CD4-positive, alpha-beta memory T cell (primary cell): ENCODE results near the gene GPR183. TPM values are rescaled to one million over a fixed set of nuclear protein-coding genes. Genes with fewer than 3 reads are reported as not detected.

Source experiments
- CTCF ChIA-PET: fragments of 350-600 bp; sonication (Branson Sonifier 250); formaldehyde crosslinking; loops from one replicate; lab custom pipeline; 2021; ENCODE audit warnings: inconsistent platforms; ENCODE audit not compliant: partially characterized antibody; lab: Charles Lee
- POLR2A ChIA-PET: fragments of 350-600 bp; sonication (Branson Sonifier 250); formaldehyde crosslinking; loops from one replicate; lab custom pipeline; 2021; ENCODE audit not compliant: partially characterized antibody; lab: Charles Lee
- DNase-seq, 5 donors: peaks; one replicate each; pipeline versions ENCODE4 v3.0.0 to v3.0.0-alpha.2; 2020 to 2022; ENCODE audit warnings: mixed read lengths in 1 of 5
- H3K27ac ChIP-seq: one replicate; pipeline ENCODE4 v1.7.0; 2013; ENCODE audit warnings: low read depth, low read length
- H3K27me3 ChIP-seq: 2 replicates; pipeline ENCODE4 v1.7.0; 2013; ENCODE audit warnings: mild to moderate bottlenecking, low read length, moderate library complexity; ENCODE audit not compliant: insufficient read depth
- H3K36me3 ChIP-seq: 2 replicates; pipeline ENCODE4 v1.7.0; 2013; ENCODE audit warnings: mild to moderate bottlenecking, low read length, moderate library complexity; ENCODE audit not compliant: insufficient read depth
- H3K4me1 ChIP-seq: 2 replicates; pipeline ENCODE4 v1.7.0; 2013; ENCODE audit warnings: mild to moderate bottlenecking, low read length, moderate library complexity; ENCODE audit not compliant: insufficient read depth
- H3K4me3 ChIP-seq, 2 donors: one replicate each; pipeline ENCODE4 v1.7.0; 2013; ENCODE audit warnings: low read length in 2 of 2, mild to moderate bottlenecking in 1 of 2
- H3K9me3 ChIP-seq, 2 donors: one replicate each; pipeline ENCODE4 v1.7.0; 2013; ENCODE audit warnings: low read length in 2 of 2, control low read depth in 1 of 2; ENCODE audit not compliant: control insufficient read depth in 1 of 2
- H3K27ac Mint-ChIP-seq, 7 donors: one replicate each; pipeline ENCODE4 v1.8.0; 2020 to 2021; ENCODE audit warnings: mixed read lengths in 7 of 7, mild to moderate bottlenecking in 6 of 7, inconsistent platforms in 3 of 7, moderate library complexity in 3 of 7
- H3K27me3 Mint-ChIP-seq, 2 donors: one replicate each; pipeline ENCODE4 v1.8.0; 2020 to 2021; ENCODE audit warnings: mixed read lengths in 2 of 2
- H3K36me3 Mint-ChIP-seq, 2 donors: one replicate each; pipeline ENCODE4 v1.8.0; 2020 to 2021; ENCODE audit warnings: mixed read lengths in 2 of 2, inconsistent platforms in 1 of 2, mild to moderate bottlenecking in 1 of 2
- H3K4me1 Mint-ChIP-seq, 4 donors: one replicate each; pipeline ENCODE4 v1.8.0; 2020 to 2021; ENCODE audit warnings: mixed read lengths in 4 of 4, mild to moderate bottlenecking in 1 of 4
- H3K4me3 Mint-ChIP-seq, 8 donors: one replicate each; pipeline ENCODE4 v1.8.0; 2020 to 2021; ENCODE audit warnings: mixed read lengths in 8 of 8, mild to moderate bottlenecking in 7 of 8, moderate library complexity in 6 of 8, inconsistent platforms in 3 of 8
- H3K9me3 Mint-ChIP-seq, 8 donors: one replicate each; pipeline ENCODE4 v1.8.0; 2020 to 2021; ENCODE audit warnings: mixed read lengths in 8 of 8, mild to moderate bottlenecking in 5 of 8, inconsistent platforms in 3 of 8, moderate library complexity in 1 of 8
- intact Hi-C: fragments of 100-400 bp; cut with micrococcal nuclease; formaldehyde crosslinking; loops from one replicate; pipeline ENCODE4 v1.15.1; 2023
- polyA plus RNA-seq, 2 donors: library from polyadenylated mRNA; unstranded; fragments of 300-500 nt; fragmentation: Illumina TruSeq; gene quantifications; one replicate each; pipeline ENCODE4 v1.2.3, GENCODE V29; 2021
- total RNA-seq, 2 experiments: library from RNA; stranded (reverse); gene quantifications; one replicate each; pipeline ENCODE4 v1.2.3, GENCODE V29; 2021

Gene GPR183
- total and polyA plus RNA-seq, 4 experiments from 2014 or later, result 203 to 954 (median 383) TPM

DNA sequence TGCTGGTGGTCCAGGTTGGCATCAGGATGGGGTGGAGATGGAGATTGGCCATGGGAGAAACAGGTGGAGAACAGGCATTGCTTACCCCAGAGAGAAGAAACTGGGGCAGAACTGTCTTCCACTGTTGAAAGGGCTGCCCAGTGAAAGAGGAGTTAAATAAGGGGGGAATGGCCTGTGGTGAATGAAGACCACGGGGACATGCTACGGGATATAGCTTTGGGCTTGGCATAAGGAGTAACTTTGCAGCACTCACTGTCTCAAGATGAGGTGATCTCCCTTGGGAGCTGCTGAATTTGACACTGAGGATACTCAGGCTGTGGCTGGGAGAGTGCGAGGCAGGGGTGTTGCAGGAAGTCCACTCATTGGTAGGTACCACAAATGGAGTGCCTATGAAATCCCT, 38.4 kb downstream of the GPR183 start:
- Mint-ChIP-seq H3K27ac (peak overlapping the region; percentile 54 to 89 (median 82)), H3K4me3 (no peak overlapping the region), H3K36me3 (peaks cover 18 to 21% of the 10 kb centered on the region in 2 donors), H3K9me3 (peaks cover 0 to 17% (median 5%) of the 10 kb centered on the region in 8 donors), H3K4me1 (peaks cover 43 to 72% (median 58%) of the 10 kb centered on the region in 4 donors), H3K27me3 (no peaks in the 10 kb centered on the region)
- Histone ChIP-seq H3K27me3 (no peaks in the 10 kb centered on the region), H3K9me3 (no peaks in the 10 kb centered on the region), H3K4me3 (no peak overlapping the region), H3K36me3 (no peaks in the 10 kb centered on the region), H3K27ac (no peak overlapping the region), H3K4me1 (peaks cover 59% of the 10 kb centered on the region)
- POLR2A ChIA-PET, result interaction anchor here (0.8 to 9.6 kb wide), 20 partner anchors 15 to 181 kb away, joined by 3 to 349 read pairs (median 16); partner anchors contain the start of genes GPR183 and UBAC2
- DNase-seq, result no peak
- CTCF ChIA-PET, result interaction anchor here (0.6 to 15.1 kb wide), 37 partner anchors 8 to 242 kb away, joined by 3 to 567 read pairs (median 9); partner anchors contain the start of genes GPR18, GPR183, TM9SF2 and UBAC2
- intact Hi-C loops, result loop anchor here (1.0 to 10.0 kb wide), 6 partner anchors 118 to 1246 kb away; partner anchors contain the start of gene TM9SF2

DNA sequence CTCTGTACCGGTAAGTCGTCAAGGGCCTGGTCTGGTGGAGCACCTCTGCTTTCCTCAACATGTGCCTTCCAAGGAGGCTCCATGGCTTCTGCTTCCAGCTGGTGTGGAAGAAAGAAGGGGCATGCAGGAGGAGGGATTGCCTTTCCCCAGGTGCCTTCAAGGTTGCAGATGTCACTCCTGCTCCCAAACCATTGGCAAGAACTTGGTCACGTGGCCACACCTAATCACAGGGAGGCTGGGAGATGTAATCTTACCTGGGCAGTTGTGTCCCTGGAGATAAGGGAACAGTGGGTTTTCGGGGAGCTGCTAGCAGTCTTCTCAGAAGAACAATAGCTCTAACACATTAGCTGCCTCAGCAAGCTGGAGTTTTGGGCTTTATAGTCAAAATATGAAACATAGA, 39.3 kb downstream of the GPR183 start:
- H3K4me3 ChIP-seq, result no peak overlapping the region
- H3K27me3 ChIP-seq, result no peaks in the 10 kb centered on the region
- H3K9me3 Mint-ChIP-seq, result peaks cover 0 to 11% (median 5%) of the 10 kb centered on the region in 8 donors
- H3K36me3 Mint-ChIP-seq, result peaks cover 14 to 21% of the 10 kb centered on the region in 2 donors
- CTCF ChIA-PET, result interaction anchor here (0.8 to 15.1 kb wide), 17 partner anchors 10 to 238 kb away, joined by 3 to 567 read pairs (median 23); partner anchors contain the start of genes GPR18, GPR183 and UBAC2
- H3K27ac ChIP-seq, result no peak overlapping the region
- H3K36me3 ChIP-seq, result no peaks in the 10 kb centered on the region
- DNase-seq, result no peak
- H3K4me1 Mint-ChIP-seq, result peaks cover 44 to 72% (median 58%) of the 10 kb centered on the region in 4 donors
- POLR2A ChIA-PET, result interaction anchor here (1.2 to 9.6 kb wide), 7 partner anchors 16 to 166 kb away, joined by 3 to 349 read pairs (median 10); partner anchors contain the start of genes GPR183 and UBAC2
- intact Hi-C loops, result loop anchor here (5.0 to 10.0 kb wide), 4 partner anchors 234 to 1247 kb away; partner anchors contain the start of gene TM9SF2
- no peaks in the 10 kb centered on the region for H3K9me3 ChIP-seq
- peak overlapping the region in 4 of 7 donors; percentile 15 to 59 (median 37) for H3K27ac Mint-ChIP-seq
- H3K4me1 ChIP-seq, result peaks cover 61% of the 10 kb centered on the region
- H3K27me3 Mint-ChIP-seq, result no peaks in the 10 kb centered on the region
- no peak overlapping the region for H3K4me3 Mint-ChIP-seq

DNA sequence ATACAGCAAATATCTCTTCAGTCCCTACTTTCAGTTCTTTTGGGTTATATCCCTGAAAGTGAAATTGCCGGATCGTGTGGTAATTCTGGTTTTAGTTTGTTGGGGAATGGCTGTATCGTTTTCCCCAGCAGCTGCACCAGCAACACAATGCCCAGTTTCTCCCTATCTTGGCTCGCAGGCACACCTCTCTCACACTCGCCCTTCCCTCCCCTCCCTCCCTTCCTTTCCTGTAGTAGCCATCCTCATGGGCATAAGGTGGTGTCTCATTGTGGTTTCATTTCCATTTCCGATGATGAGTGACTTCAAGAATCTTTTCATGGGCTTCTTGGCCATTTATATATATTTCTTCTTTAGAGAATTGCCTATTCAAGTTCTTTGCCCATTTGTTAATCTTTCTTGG, 40.4 kb downstream of the GPR183 start:
- Mint-ChIP-seq H3K9me3 (no peaks in the 10 kb centered on the region), H3K4me3 (no peak overlapping the region), H3K4me1 (peaks cover 41 to 69% (median 55%) of the 10 kb centered on the region in 4 donors), H3K27me3 (no peaks in the 10 kb centered on the region), H3K36me3 (peaks cover 5 to 19% of the 10 kb centered on the region in 2 donors), H3K27ac (peak overlapping the region in 4 of 7 donors; percentile 24 to 68 (median 44))
- POLR2A ChIA-PET, result interaction anchor here (0.8 to 3.9 kb wide), 12 partner anchors 9 to 170 kb away, joined by 3 to 75 read pairs (median 3); partner anchors contain the start of gene UBAC2
- H3K4me1 ChIP-seq, result peaks cover 53% of the 10 kb centered on the region
- CTCF ChIA-PET, result interaction anchor here (0.7 to 15.1 kb wide), 36 partner anchors 8 to 349 kb away, joined by 3 to 567 read pairs (median 5); partner anchors contain the start of genes GPR18, GPR183 and UBAC2
- no peaks in the 10 kb centered on the region for H3K36me3 ChIP-seq
- H3K27me3 ChIP-seq, result no peaks in the 10 kb centered on the region
- no peak overlapping the region for H3K27ac ChIP-seq
- DNase-seq, result no peak
- H3K4me3 ChIP-seq, result no peak overlapping the region
- no peaks in the 10 kb centered on the region for H3K9me3 ChIP-seq
- intact Hi-C loops, result loop anchor here (1.0 to 10.0 kb wide), 6 partner anchors 71 to 1248 kb away; partner anchors contain the start of gene TM9SF2

DNA sequence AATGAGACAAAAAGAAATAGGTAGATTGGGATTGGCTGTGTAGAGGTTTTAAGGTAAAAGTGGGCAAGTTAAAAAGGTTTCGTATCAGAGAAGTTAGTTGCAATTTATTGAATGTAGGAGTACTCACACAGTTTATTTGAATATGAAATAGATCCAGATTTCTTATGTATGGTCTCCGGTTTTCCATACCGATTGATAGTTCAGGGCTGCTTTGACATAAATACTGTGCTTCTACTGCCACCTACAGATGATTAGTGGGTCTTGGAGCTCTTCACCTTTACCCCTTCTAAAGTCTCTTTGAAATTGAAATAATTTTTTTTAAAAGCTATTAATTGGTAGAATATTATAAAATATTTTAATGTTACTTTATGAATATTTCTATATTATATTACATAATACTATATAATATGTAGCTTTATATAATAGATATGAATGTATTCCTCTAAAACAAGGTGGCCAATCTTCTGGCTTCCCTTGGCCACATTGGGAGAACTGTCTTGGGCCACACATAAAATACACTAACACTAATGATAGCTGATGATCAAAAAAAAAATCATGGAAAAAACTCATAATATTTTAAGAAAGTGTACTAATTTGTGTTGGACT, 41.3 kb downstream of the GPR183 start:
- no peaks in the 10 kb centered on the region for H3K27me3 Mint-ChIP-seq
- intact Hi-C loops, result loop anchor here (1.0 to 10.0 kb wide), 7 partner anchors 27 to 1249 kb away; partner anchors contain the start of gene TM9SF2
- no peaks in the 10 kb centered on the region for H3K9me3 ChIP-seq
- peak overlapping the region; percentile 62 to 92 (median 87) for H3K27ac Mint-ChIP-seq
- H3K27ac ChIP-seq, result peak overlapping the region; percentile 26
- peak; percentile 50 to 70 (median 66) for DNase-seq
- no peaks in the 10 kb centered on the region for H3K27me3 ChIP-seq
- H3K36me3 Mint-ChIP-seq, result peaks cover 5 to 23% of the 10 kb centered on the region in 2 donors
- H3K4me1 Mint-ChIP-seq, result peaks cover 38 to 69% (median 53%) of the 10 kb centered on the region in 4 donors
- H3K4me3 ChIP-seq, result no peak overlapping the region
- H3K36me3 ChIP-seq, result no peaks in the 10 kb centered on the region
- H3K4me3 Mint-ChIP-seq, result peak overlapping the region in 6 of 8 donors; percentile 5 to 69 (median 49)
- H3K9me3 Mint-ChIP-seq, result no peaks in the 10 kb centered on the region
- POLR2A ChIA-PET, result interaction anchor here (0.6 to 3.9 kb wide), 19 partner anchors 9 to 171 kb away, joined by 3 to 75 read pairs (median 4); partner anchors contain the start of genes GPR183 and UBAC2
- CTCF ChIA-PET, result interaction anchor here (0.6 to 15.1 kb wide), 55 partner anchors 8 to 426 kb away, joined by 3 to 567 read pairs (median 4); partner anchors contain the start of genes GPR18, GPR183 and UBAC2
- peaks cover 47% of the 10 kb centered on the region for H3K4me1 ChIP-seq

DNA sequence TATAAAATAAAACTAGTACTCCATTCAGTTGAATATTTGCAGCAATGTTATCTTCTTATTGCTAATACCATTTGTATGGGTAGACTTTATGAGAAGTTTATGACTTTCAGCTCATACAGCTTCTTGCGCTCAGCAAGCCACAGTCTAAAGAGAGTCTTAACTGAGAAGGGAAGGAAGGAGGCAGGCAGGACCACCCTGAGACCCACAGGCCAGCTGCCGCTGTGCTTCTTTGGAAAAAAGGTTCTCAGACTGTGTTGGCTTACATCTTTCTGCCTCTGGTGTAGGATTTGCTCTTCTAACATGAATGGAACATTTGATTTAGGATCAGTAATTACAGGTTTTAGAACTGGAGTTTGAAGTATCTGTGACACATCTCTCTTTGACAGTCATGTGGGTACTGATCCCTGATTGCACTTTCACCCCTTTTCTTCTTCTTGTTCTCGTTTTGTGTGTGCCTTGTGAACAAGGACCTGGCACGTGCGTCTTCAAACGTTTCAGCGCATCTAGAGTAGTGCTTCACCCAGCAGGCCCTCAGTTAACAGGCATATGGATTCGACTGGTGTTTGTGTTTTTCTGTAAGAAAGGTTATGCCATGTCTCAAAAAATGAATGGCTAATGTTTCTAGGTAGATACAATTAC, 41.9 kb downstream of the GPR183 start:
- peak overlapping the region in 4 of 8 donors; percentile 5 to 69 (median 52) for H3K4me3 Mint-ChIP-seq
- no peak overlapping the region for H3K4me3 ChIP-seq
- CTCF ChIA-PET, result interaction anchor here (0.7 to 15.1 kb wide), 41 partner anchors 9 to 425 kb away, joined by 3 to 567 read pairs (median 4); partner anchors contain the start of genes GPR183 and UBAC2
- H3K4me1 Mint-ChIP-seq, result peaks cover 33 to 69% (median 50%) of the 10 kb centered on the region in 4 donors
- peak overlapping the region; percentile 26 for H3K27ac ChIP-seq
- POLR2A ChIA-PET, result interaction anchor here (0.9 to 3.9 kb wide), 16 partner anchors 23 to 172 kb away, joined by 3 to 75 read pairs (median 5); partner anchors contain the start of genes GPR183 and UBAC2
- H3K27me3 Mint-ChIP-seq, result no peaks in the 10 kb centered on the region
- H3K36me3 Mint-ChIP-seq, result peaks cover 5 to 23% of the 10 kb centered on the region in 2 donors
- no peaks in the 10 kb centered on the region for H3K9me3 ChIP-seq
- no peak for DNase-seq
- H3K36me3 ChIP-seq, result no peaks in the 10 kb centered on the region
- H3K4me1 ChIP-seq, result peaks cover 44% of the 10 kb centered on the region
- intact Hi-C loops, result loop anchor here (2.0 to 10.0 kb wide), 5 partner anchors 26 to 1250 kb away; partner anchors contain the start of gene TM9SF2
- no peaks in the 10 kb centered on the region for H3K9me3 Mint-ChIP-seq
- H3K27me3 ChIP-seq, result no peaks in the 10 kb centered on the region
- H3K27ac Mint-ChIP-seq, result peak overlapping the region; percentile 62 to 92 (median 87)

DNA sequence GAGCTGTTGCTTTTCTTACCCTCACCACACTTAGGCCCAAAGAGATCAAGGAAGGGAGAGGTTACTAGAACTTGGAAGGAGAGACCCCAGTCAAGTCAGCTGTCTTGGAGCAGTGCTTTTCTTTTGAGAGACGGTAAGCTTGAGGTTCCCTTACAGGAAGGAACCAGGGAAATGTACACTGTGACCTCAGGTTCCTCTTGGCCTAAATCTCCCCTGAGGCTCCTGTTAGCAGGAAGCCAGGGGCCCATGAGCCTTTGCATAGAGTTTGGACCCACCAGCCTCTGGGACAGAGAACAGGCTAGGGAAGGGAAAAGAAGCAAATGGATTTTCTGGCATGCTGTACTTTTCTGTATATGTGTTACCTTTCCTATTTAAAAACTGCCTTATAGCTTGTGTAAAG, 43.1 kb downstream of the GPR183 start:
- intact Hi-C loops, result loop anchor here (2.0 to 10.0 kb wide), 3 partner anchors 25 to 1251 kb away; no protein-coding TSS in a partner anchor
- Mint-ChIP-seq H3K4me1 (peaks cover 43 to 70% (median 55%) of the 10 kb centered on the region in 4 donors), H3K36me3 (peaks cover 5 to 25% of the 10 kb centered on the region in 2 donors), H3K27me3 (no peaks in the 10 kb centered on the region), H3K4me3 (peak overlapping the region in 7 of 8 donors; percentile 17 to 74 (median 47)), H3K27ac (peak overlapping the region; percentile 59 to 92 (median 88)), H3K9me3 (peaks cover 0 to 2% (median 0%) of the 10 kb centered on the region in 8 donors)
- no peak for DNase-seq
- ChIA-PET CTCF (interaction anchor here (0.7 to 15.1 kb wide), 11 partner anchors 8 to 395 kb away, joined by 3 to 567 read pairs (median 13); partner anchors contain the start of genes GPR183 and UBAC2), POLR2A (interaction anchor here (0.8 to 3.9 kb wide), 15 partner anchors 17 to 237 kb away, joined by 3 to 75 read pairs (median 5); partner anchors contain the start of genes GPR183 and UBAC2)
- Histone ChIP-seq H3K27ac (peak overlapping the region; percentile 39), H3K4me1 (peaks cover 50% of the 10 kb centered on the region), H3K27me3 (no peaks in the 10 kb centered on the region), H3K4me3 (no peak overlapping the region), H3K36me3 (no peaks in the 10 kb centered on the region), H3K9me3 (no peaks in the 10 kb centered on the region)
